HTERT RPE-1 (cell line): ENCODE measurements around the gene MAPK11.

ENCODE experiments used
- in situ Hi-C: fragments of 300-500 bp; cut with MboI; formaldehyde crosslinking; loops from 4 replicates; pipeline ENCODE4 v1.14.3; 2020; ENCODE audit warnings: low sequenced_read_pairs

The MAPK11 gene

GRCh38 chr22:50269970-50270665, at the start of gene MAPK11:
Gene MAPK11, minus strand, starts transcription at chr22:50270380. Its CDS starts 88 bp downstream, at chr22:50270292.
- in situ Hi-C loops = no loop called here

- in situ Hi-C loops = no loop called here
Observed at GRCh38 chr22:50319503-50319951, 49.3 kb upstream of the MAPK11 start.

GRCh38 chr22:50318698-50319411, 48.7 kb upstream of the MAPK11 start:
- in situ Hi-C loops = no loop called here

- in situ Hi-C loops = no loop called here
Observed at GRCh38 chr22:50318356-50318697, 48.1 kb upstream of the MAPK11 start.

DNA sequence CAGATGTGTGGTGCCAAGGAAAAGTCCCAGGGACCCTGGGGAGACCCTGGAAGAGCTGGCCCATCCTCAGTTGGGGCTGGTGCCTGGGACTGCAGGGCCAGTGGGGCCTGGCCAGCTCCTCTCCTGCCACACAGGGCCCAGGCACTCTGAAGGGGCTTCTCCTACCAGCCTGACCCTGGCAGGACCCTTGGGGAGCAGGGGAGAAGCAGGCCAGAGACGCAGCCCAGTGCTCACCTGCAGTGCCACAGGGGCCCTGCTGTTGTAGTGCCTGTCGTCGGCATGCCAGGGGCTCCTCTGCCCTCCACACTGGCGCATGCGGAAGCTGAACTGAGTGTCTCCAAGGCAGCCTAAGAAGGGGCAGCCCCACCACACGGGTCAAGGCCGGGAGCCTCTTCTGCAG, 47.5 kb upstream of the MAPK11 start:
- in situ Hi-C loops = no loop called here

DNA sequence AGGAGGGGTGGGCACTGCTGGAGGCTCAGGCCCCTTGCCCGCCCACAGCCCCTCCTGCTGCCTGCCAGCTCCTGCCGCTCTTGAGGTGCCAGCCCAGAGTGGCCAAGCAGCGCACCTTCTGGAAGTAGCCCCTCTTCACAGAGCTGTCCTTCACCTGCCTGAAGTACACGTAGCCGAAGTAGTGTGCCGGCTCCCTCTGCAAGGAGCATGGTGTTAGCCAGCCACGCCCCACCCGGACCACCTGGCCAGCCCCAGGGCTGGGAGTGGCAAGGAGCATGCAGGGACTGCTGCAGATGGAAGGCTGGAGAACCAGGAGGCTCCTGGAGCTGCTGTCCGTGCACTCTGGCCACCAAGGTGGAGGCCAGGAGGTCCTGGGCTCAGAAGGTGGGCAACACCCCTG, 47.0 kb upstream of the MAPK11 start:
- in situ Hi-C loops = no loop called here

DNA sequence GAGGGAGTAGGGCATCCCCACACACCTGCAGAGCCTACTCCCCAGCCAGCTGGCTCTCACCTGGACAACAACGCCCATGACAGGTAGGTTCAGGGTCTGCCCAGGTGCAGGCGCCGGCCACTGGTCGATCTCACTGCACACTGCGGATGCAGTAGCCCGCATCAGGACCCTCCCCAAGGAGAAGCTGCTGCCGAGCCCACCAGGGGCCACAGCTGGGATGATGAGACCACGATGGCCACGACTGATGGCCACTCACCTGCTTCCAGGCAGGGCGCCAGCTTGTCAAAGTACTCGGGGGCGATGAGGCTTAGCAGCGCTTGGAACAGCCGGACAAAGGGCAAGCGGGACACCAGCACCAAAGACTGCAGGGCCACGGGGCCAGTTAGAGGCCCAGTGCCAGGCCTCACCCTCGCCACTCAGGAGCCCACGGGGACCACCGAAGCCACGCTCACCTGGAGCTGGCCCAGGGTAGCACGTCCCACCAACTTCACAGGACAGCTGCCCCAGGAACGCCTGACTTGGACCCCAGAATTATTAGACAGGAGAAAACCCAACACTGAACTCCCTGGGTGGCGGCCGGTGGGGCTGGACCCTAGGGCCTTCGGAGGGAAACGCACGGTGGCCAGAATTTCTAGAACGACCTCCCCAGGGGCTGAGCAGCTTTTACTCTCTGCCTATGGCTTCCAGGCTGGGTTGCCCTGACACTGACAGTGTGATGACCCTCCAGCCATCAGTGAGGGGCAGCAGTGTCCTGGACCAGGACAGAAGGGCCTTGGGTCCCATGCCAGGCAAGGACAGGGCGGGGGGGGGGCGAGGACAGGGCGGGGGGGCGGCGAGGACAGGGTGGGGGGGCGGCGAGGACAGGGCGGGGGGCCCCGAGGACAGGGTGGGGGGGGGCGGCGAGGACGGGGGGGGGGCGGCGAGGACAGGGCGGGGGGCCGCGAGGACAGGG, 46.2 kb upstream of the MAPK11 start:
- in situ Hi-C loops = no loop called here

GRCh38 chr22:50315289-50316113, 45.3 kb upstream of the MAPK11 start:
- in situ Hi-C loops = no loop called here

GRCh38 chr22:50314455-50315288, 44.5 kb upstream of the MAPK11 start:
- in situ Hi-C loops = no loop called here

DNA sequence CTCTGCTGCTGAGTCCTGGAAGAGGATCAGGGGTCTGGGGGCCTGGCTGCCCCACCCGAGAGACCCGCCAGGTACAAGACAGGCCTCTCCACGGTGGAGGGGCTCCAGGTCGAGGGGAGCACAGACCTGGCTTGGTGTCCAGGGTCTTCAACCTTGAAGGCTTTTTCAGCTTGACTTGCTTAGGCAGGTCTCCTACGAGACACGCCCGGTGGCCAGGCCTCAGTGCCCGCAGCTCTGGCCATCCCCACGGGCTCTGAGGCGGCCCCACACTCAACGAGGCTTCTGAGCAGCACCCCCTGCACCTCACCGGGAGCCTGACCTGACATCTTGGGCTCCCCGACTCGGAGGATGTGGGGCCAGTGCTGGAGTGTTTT, 43.9 kb upstream of the MAPK11 start:
- in situ Hi-C loops = no loop called here

GRCh38 chr22:50313600-50313999, 43.4 kb upstream of the MAPK11 start:
- in situ Hi-C loops = no loop called here

DNA sequence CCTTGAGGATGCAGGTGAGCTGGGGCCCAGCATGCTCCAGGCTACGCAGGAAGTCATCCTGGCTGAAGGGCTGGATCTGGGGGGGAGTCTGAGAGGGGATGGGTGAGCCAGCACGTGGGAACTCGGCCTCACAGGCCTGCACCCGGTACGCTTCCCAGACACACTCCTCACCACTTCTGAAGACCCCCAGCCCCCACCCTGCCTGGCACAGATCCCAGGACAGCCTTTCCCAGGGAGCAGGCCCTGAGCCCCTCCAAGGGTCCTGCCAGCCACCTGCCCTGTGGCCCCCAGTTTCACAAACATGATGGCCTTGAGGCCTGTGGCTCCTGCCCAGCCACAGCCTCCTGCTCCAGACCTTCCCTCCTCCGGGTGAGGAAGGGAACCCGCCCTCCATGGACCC, 42.8 kb upstream of the MAPK11 start:
- in situ Hi-C loops = no loop called here

GRCh38 chr22:50312371-50312770, 42.2 kb upstream of the MAPK11 start:
- in situ Hi-C loops = no loop called here

GRCh38 chr22:50311606-50312351, 41.6 kb upstream of the MAPK11 start:
- in situ Hi-C loops = no loop called here

GRCh38 chr22:50310949-50311444, 40.8 kb upstream of the MAPK11 start:
- in situ Hi-C loops = no loop called here

DNA sequence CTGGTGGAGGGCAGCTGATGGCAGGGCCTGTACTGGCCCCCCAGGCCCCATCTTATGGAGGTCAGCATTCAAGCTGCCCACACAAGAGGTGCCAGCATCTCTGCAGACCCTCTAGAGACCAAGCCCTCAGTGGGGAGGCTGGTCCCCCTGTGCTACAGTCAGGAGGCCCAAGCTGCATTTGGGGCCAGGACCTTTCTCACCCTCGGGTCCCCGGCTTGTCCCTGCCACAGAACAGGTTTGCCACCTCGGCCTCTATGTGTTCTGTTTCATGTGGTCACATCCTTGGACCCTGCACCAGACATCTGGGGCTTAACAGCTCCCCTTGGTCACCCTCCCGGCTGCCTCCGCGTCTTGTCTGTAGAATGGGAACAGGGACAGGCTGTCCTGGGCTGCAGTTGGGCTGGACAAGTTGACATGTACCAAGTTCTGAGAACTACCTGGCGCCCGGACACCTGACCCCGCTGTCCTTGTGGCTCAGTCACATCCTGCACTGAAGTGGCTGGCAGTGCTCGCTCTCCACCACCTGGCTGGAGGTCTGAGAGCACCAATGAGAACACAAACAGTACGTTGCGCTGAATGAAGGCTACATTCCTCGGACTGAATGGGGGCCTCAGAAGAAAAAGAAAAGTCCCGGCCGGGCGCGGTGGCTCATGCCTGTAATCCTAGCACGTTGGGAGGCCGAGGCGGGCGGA, 40.0 kb upstream of the MAPK11 start:
- in situ Hi-C loops = no loop called here

- in situ Hi-C loops = no loop called here
Observed at GRCh38 chr22:50309601-50309991, 39.4 kb upstream of the MAPK11 start.

DNA sequence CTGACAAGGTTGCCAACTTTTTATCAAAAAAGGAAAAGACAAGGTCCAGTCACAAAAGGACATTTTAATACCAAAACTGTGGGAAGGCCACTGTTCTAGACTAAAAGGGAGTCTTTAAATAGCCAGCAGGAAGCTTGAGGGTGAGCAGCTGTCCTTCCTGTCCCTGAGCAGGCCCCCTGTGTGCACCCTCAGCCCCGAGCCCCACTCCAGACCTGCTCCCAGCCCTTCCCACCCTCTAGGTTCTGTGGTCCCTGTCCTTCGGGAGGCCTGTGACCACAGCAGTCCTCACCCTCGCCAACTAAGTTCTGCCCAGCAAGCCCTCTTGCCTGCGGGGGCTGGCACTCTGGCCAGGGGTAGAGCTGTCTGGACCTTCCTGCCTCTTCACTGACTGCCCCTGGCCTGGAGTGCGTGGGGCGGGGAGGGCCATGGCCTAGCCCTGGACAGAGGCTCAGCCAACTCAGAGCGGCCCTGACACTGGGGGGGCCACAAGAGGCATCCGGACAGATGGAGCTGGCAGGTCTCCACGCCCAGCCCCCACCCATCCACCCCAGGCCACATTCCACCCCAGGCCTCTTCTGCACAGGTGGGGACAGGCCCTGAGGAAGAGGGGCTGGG, 38.9 kb upstream of the MAPK11 start:
- in situ Hi-C loops = no loop called here
